HepG2 (cell line): ENCODE results near the gene FBXW12. TPM values are rescaled to one million over a fixed set of nuclear protein-coding genes. Genes with fewer than 3 reads are reported as not detected.

ENCODE experiments used
- CCAR2 ChIP-seq: fragments of 200-400 bp; formaldehyde crosslinking; optimal IDR thresholded peaks from 2 replicates; pipeline ENCODE3; 2018; ENCODE audit warnings: low read depth, mild to moderate bottlenecking, low read length, moderate library complexity
- DPF2 ChIP-seq: sonication (generic); formaldehyde crosslinking; IDR thresholded peaks from 2 replicates; pipeline ENCODE4 v1.4.0; 2020; ENCODE audit warnings: mild to moderate bottlenecking, low read depth, missing genetic modification reagents, borderline replicate concordance
- ESRRA ChIP-seq: sonication (generic); formaldehyde crosslinking; IDR thresholded peaks from 2 replicates; pipeline ENCODE4 v1.5.1; 2020; ENCODE audit warnings: mild to moderate bottlenecking, low read depth, missing genetic modification reagents
- IKZF1 ChIP-seq: fragments of 450-650 bp; IDR thresholded peaks from 2 replicates; pipeline ENCODE4 v1.7.1; 2016
- NR2C2 ChIP-seq: sonication (generic); formaldehyde crosslinking; IDR thresholded peaks from 2 replicates; pipeline ENCODE4 v1.4.0; 2020; ENCODE audit warnings: missing genetic modification reagents, mild to moderate bottlenecking, moderate library complexity, borderline replicate concordance
- TCF12 ChIP-seq, 2 experiments: fragments of 450-650 bp in 1 of 2; sonication (generic) in 1 of 2; formaldehyde crosslinking in 1 of 2; IDR thresholded peaks; 2 replicates each; pipeline versions ENCODE4 v1.6.1 to v1.8.0; 2017 to 2022; ENCODE audit warnings: antibody characterized with exemption in 1 of 2, mild to moderate bottlenecking in 1 of 2, missing genetic modification reagents in 1 of 2, moderate library complexity in 1 of 2
- ZKSCAN1 ChIP-seq: fragments of 150-350 bp; IDR thresholded peaks from 2 replicates; pipeline ENCODE4 v1.6.1; 2014; ENCODE audit warnings: low read length
- ZNF207 ChIP-seq: fragments of 450-650 bp; IDR thresholded peaks from 2 replicates; pipeline ENCODE4 v1.6.1; 2016; ENCODE audit warnings: antibody characterized with exemption, borderline replicate concordance
- ZNF510 ChIP-seq: sonication (generic); formaldehyde crosslinking; IDR thresholded peaks from 2 replicates; pipeline ENCODE4 v1.4.0; 2020; ENCODE audit warnings: low read depth, mild to moderate bottlenecking, missing genetic modification reagents
- ZNF629 ChIP-seq: sonication (generic); formaldehyde crosslinking; conservative IDR thresholded peaks from 2 replicates; pipeline ENCODE4 v1.5.0; 2020; ENCODE audit warnings: missing genetic modification reagents
- ZNF776 ChIP-seq: sonication (generic); formaldehyde crosslinking; IDR thresholded peaks from 2 replicates; pipeline ENCODE4 v1.4.0; 2020; ENCODE audit warnings: mild to moderate bottlenecking, missing genetic modification reagents
- ZNF790 ChIP-seq: sonication (generic); formaldehyde crosslinking; IDR thresholded peaks from 2 replicates; pipeline ENCODE4 v1.8.0; 2022; ENCODE audit warnings: missing genetic modification reagents, mild to moderate bottlenecking, borderline replicate concordance
- ZNF878 ChIP-seq: sonication (generic); formaldehyde crosslinking; IDR thresholded peaks from 2 replicates; pipeline ENCODE4 v1.8.1; 2023; ENCODE audit warnings: mild to moderate bottlenecking, missing genetic modification reagents, moderate library complexity
- polyA plus RNA-seq, 8 experiments: library from polyadenylated mRNA; depleted of rRNA in 3 of 8; stranded (reverse) in 7 of 8; unstranded in 1 of 8; fragments of >200 nt; fragmentation: Illumina TruSeq in 4 of 8; extraction: Trizol in 4 of 8; gene quantifications; 2 replicates each; pipeline versions ENCODE4 v1.2.1 to v1.2.3, GENCODE V29; 2011 to 2016; ENCODE audit warnings: low read depth in 4 of 8, missing spikeins in 1 of 8, mixed read lengths in 1 of 8; ENCODE audit not compliant: insufficient read depth in 1 of 8
- total RNA-seq, 5 experiments: library from RNA; depleted of rRNA; stranded (reverse); fragments of >200 nt; fragmentation: Illumina TruSeq; extraction: Trizol; gene quantifications; 2 replicates each; pipeline ENCODE4 v1.2.3, GENCODE V29; 2016; ENCODE audit warnings: low read depth in 1 of 5
- TF ChIP-seq, protein P1 (sequence below): fragments of 450-650 bp; IDR thresholded peaks from 2 replicates; pipeline ENCODE4 v1.6.1; 2017; ENCODE audit warnings: mild to moderate bottlenecking
- TF ChIP-seq, protein P2 (sequence below): sonication (generic); formaldehyde crosslinking; IDR thresholded peaks from 2 replicates; pipeline ENCODE4 v1.9.0; 2021; ENCODE audit warnings: missing genetic modification reagents, mild to moderate bottlenecking, borderline replicate concordance
- TF ChIP-seq, protein P3 (sequence below): sonication (generic); formaldehyde crosslinking; IDR thresholded peaks from 2 replicates; pipeline ENCODE4 v1.4.0; 2020; ENCODE audit warnings: low read depth, mild to moderate bottlenecking, missing genetic modification reagents
- TF ChIP-seq, protein P4 (sequence below): sonication (generic); formaldehyde crosslinking; IDR thresholded peaks from 2 replicates; pipeline ENCODE4 v1.5.0; 2020; ENCODE audit warnings: mild to moderate bottlenecking, missing genetic modification reagents, moderate library complexity
- TF ChIP-seq, protein P5 (sequence below): sonication (generic); formaldehyde crosslinking; IDR thresholded peaks from 2 replicates; pipeline ENCODE4 v1.4.0; 2020; ENCODE audit warnings: mild to moderate bottlenecking, missing genetic modification reagents
- TF ChIP-seq, protein P6 (sequence below): IDR thresholded peaks from 2 replicates; pipeline ENCODE4 v1.6.1; 2016; ENCODE audit warnings: missing compliant biosample characterization, missing genetic modification reagents, borderline replicate concordance

The FBXW12 gene
- total and polyA plus RNA-seq, 2 of the 13 experiments (the other 11 are each of a cell fraction or from before 2014, with no cell fraction given) = not detected

DNA sequence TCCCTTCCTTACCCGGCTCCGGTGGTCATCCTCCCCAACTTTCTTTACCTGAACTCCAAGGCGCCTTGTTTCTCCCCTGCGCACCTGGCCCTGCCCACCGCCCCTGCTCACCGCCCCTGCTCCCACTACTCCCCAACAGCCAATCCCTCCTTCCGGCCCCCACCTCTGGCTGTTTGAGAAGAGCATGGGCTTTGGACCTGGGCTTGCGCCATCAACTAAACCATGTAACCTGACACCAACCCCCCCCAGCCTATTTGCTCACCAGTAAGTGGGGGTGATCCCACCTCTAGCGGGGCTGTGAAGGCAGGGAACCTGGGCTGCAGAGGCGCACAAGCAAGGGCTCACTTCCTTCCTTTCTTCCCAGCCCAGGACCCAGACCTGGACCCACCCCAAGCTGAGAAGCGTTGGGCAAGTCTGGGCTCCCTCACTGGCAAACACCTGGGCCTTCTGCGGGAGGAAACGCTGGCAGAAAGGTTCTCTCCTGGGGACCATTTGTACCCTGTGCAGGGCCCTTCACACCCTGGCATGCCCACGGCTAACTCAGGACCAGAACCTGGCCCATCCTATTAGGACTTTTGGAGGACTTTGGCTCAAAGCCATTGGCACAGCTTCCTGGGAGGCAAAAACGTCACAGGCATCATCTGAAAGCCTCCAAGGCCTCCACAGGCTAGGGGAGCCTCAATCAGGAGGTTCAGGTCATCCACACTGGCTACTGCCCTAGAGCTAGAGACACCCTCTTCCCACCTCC is 58.1 kb downstream of the FBXW12 start, which contains the start of gene PLXNB1 (continued):
- TF ChIP-seq TCF12 (IDR thresholded peaks at IDR 0.05) (no peak), TCF12 (CRISPR knock-in tag; IDR thresholded peaks at IDR 0.05) (peak; percentile 97), ESRRA (CRISPR knock-in tag) (peak; percentile 90), ZNF510 (CRISPR knock-in tag) (no peak), ZNF776 (no peak), CCAR2 (peak; percentile 82), DPF2 (CRISPR knock-in tag) (peak; percentile 98), ZNF790 (CRISPR knock-in tag) (peak; percentile 86; the same call in 1 of the 2 replicates), ZNF629 (CRISPR knock-in tag) (peak; percentile 59), ZKSCAN1 (no peak), IKZF1 (no peak), ZNF878 (CRISPR knock-in tag) (peak; percentile 88), ZNF207 (no peak), NR2C2 (CRISPR knock-in tag) (peak; percentile 88)
- TF ChIP-seq, protein P1, sequence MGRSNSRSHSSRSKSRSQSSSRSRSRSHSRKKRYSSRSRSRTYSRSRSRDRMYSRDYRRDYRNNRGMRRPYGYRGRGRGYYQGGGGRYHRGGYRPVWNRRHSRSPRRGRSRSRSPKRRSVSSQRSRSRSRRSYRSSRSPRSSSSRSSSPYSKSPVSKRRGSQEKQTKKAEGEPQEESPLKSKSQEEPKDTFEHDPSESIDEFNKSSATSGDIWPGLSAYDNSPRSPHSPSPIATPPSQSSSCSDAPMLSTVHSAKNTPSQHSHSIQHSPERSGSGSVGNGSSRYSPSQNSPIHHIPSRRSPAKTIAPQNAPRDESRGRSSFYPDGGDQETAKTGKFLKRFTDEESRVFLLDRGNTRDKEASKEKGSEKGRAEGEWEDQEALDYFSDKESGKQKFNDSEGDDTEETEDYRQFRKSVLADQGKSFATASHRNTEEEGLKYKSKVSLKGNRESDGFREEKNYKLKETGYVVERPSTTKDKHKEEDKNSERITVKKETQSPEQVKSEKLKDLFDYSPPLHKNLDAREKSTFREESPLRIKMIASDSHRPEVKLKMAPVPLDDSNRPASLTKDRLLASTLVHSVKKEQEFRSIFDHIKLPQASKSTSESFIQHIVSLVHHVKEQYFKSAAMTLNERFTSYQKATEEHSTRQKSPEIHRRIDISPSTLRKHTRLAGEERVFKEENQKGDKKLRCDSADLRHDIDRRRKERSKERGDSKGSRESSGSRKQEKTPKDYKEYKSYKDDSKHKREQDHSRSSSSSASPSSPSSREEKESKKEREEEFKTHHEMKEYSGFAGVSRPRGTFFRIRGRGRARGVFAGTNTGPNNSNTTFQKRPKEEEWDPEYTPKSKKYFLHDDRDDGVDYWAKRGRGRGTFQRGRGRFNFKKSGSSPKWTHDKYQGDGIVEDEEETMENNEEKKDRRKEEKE = no peak
- TF ChIP-seq, protein P2, sequence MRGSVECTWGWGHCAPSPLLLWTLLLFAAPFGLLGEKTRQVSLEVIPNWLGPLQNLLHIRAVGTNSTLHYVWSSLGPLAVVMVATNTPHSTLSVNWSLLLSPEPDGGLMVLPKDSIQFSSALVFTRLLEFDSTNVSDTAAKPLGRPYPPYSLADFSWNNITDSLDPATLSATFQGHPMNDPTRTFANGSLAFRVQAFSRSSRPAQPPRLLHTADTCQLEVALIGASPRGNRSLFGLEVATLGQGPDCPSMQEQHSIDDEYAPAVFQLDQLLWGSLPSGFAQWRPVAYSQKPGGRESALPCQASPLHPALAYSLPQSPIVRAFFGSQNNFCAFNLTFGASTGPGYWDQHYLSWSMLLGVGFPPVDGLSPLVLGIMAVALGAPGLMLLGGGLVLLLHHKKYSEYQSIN (CRISPR knock-in tag) = no peak
- TF ChIP-seq, protein P3, sequence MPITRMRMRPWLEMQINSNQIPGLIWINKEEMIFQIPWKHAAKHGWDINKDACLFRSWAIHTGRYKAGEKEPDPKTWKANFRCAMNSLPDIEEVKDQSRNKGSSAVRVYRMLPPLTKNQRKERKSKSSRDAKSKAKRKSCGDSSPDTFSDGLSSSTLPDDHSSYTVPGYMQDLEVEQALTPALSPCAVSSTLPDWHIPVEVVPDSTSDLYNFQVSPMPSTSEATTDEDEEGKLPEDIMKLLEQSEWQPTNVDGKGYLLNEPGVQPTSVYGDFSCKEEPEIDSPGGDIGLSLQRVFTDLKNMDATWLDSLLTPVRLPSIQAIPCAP (CRISPR knock-in tag) = no peak
- TF ChIP-seq, protein P4, sequence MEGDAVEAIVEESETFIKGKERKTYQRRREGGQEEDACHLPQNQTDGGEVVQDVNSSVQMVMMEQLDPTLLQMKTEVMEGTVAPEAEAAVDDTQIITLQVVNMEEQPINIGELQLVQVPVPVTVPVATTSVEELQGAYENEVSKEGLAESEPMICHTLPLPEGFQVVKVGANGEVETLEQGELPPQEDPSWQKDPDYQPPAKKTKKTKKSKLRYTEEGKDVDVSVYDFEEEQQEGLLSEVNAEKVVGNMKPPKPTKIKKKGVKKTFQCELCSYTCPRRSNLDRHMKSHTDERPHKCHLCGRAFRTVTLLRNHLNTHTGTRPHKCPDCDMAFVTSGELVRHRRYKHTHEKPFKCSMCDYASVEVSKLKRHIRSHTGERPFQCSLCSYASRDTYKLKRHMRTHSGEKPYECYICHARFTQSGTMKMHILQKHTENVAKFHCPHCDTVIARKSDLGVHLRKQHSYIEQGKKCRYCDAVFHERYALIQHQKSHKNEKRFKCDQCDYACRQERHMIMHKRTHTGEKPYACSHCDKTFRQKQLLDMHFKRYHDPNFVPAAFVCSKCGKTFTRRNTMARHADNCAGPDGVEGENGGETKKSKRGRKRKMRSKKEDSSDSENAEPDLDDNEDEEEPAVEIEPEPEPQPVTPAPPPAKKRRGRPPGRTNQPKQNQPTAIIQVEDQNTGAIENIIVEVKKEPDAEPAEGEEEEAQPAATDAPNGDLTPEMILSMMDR (CRISPR knock-in tag) = peak; percentile 31; the same call in 1 of the 2 replicates
- TF ChIP-seq, protein P5, sequence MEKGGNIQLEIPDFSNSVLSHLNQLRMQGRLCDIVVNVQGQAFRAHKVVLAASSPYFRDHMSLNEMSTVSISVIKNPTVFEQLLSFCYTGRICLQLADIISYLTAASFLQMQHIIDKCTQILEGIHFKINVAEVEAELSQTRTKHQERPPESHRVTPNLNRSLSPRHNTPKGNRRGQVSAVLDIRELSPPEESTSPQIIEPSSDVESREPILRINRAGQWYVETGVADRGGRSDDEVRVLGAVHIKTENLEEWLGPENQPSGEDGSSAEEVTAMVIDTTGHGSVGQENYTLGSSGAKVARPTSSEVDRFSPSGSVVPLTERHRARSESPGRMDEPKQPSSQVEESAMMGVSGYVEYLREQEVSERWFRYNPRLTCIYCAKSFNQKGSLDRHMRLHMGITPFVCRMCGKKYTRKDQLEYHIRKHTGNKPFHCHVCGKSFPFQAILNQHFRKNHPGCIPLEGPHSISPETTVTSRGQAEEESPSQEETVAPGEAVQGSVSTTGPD (CRISPR knock-in tag) = peak; percentile 80; the same call in 1 of the 2 replicates
- TF ChIP-seq, protein P6, sequence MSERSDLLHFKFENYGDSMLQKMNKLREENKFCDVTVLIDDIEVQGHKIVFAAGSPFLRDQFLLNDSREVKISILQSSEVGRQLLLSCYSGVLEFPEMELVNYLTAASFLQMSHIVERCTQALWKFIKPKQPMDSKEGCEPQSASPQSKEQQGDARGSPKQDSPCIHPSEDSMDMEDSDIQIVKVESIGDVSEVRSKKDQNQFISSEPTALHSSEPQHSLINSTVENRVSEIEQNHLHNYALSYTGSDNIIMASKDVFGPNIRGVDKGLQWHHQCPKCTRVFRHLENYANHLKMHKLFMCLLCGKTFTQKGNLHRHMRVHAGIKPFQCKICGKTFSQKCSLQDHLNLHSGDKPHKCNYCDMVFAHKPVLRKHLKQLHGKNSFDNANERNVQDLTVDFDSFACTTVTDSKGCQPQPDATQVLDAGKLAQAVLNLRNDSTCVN (CRISPR knock-in tag) = 0 out of 2 replicates have a peak, but pooled peaks have one; percentile 12
